Kidney (tissue), 14 donors: ENCODE results near the gene HCRT. TPM values are rescaled to one million over a fixed set of nuclear protein-coding genes. Genes with fewer than 3 reads are reported as not detected.
"Not testable (repeated sequence)": the region's sequence is repeated elsewhere in the genome, so short reads cannot be mapped to it uniquely, and the experiment has no call there.

Experiments used
- DNase-seq, 5 donors: peaks; one replicate each; pipeline ENCODE4 v3.0.0-alpha.2; 2013 to 2020
- FAIRE-seq: peaks from 2 replicates; lab custom pipeline; 2012; peaks lifted over from hg19 to GRCh38; lab: Jason Lieb, UNC
- H3K27ac ChIP-seq, 2 donors: one replicate each; pipeline ENCODE4 v1.7.0; 2013; ENCODE audit warnings: low read depth in 2 of 2, low read length in 2 of 2, inconsistent platforms in 1 of 2
- H3K27me3 ChIP-seq: one replicate; pipeline ENCODE4 v1.7.1; 2013; ENCODE audit warnings: low read length, inconsistent platforms; ENCODE audit not compliant: control insufficient read depth, insufficient read depth
- H3K36me3 ChIP-seq, 3 donors: one replicate each; pipeline versions ENCODE4 v1.7.0 to v1.7.1; 2013; ENCODE audit warnings: low read length in 3 of 3, control low read depth in 1 of 3, inconsistent platforms in 1 of 3; ENCODE audit not compliant: insufficient read depth in 3 of 3, control insufficient read depth in 2 of 3
- H3K4me1 ChIP-seq, 3 donors: one replicate each; pipeline versions ENCODE4 v1.7.0 to v1.7.1; 2013; ENCODE audit warnings: low read length in 3 of 3, inconsistent platforms in 1 of 3, low read depth in 1 of 3; ENCODE audit not compliant: control insufficient read depth in 2 of 3, insufficient read depth in 2 of 3
- H3K4me3 ChIP-seq, 3 donors: one replicate each; pipeline versions ENCODE4 v1.7.0 to v1.8.1; 2013; ENCODE audit warnings: low read length in 3 of 3, control low read depth in 1 of 3, inconsistent platforms in 1 of 3
- H3K9ac ChIP-seq, 3 donors: one replicate each; pipeline versions ENCODE4 v1.7.0 to v1.7.1; 2013; ENCODE audit warnings: low read length in 3 of 3, control low read depth in 1 of 3, inconsistent platforms in 1 of 3
- H3K9me3 ChIP-seq, 3 donors: one replicate each; pipeline versions ENCODE4 v1.7.0 to v1.7.1; 2013; ENCODE audit warnings: low read length in 3 of 3, control low read depth in 1 of 3, inconsistent platforms in 1 of 3; ENCODE audit not compliant: control insufficient read depth in 2 of 3, insufficient read depth in 1 of 3
- intact Hi-C: fragments of 100-400 bp; cut with DNase I; formaldehyde crosslinking; loops from one replicate; pipeline ENCODE4 v1.11.1; 2022
- polyA plus RNA-seq: library from polyadenylated mRNA; stranded (reverse); fragments of 350-450 nt; fragmentation: Illumina TruSeq; extraction: RNeasy Lipid Tissue Mini Kit (QIAGEN cat#74804); gene quantifications from one replicate; pipeline ENCODE4 v1.2.3, GENCODE V29; 2014; ENCODE audit warnings: low read depth, low replicate concordance; ENCODE audit not compliant: insufficient read depth
- total RNA-seq: library from RNA; stranded (reverse); fragmentation: NEBNext Ultra II Directional; extraction: Animal tissue kit (Norgen Biotek cat#: 25700); gene quantifications from one replicate; pipeline ENCODE4 v1.2.1, GENCODE V29; 2021
- TF ChIP-seq, protein P1 (sequence below): IDR thresholded peaks from 3 replicates; pipeline ENCODE4 v1.5.1; 2012; ENCODE audit warnings: mild to moderate bottlenecking, moderate library complexity, borderline replicate concordance; ENCODE audit not compliant: insufficient read depth; ENCODE audit errors: extremely low read depth
- donor health status: control.
- donor health status: control.
- donor health status: control.
- donor health status: control.
- donor health status: control.
- donor health status: DM: yes; HTN: yes; CAD: no.
- donor health status: Normal renal cell carcinoma (clear cell type).

HCRT gene
- total and polyA plus RNA-seq, 2 donors from 2014 or later, result not detected

DNA sequence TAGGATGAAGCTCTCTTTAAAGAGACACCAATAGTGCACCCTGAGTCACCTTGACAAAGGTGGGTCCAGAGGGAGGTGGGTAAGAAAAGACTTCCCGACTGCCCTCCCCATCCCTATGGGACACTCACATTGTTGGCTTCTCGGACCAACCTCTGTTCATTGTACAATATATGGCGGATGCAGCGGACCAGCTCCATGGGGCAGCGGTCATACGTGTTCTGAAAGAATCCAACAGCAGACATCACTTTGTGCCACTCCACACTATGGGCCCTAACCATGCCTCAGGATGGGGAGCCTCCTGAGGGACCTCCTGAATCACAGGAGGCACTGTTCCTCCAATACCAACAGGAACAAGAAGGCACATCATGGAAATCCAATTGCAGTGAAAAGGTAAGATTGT is 39.4 kb upstream of the HCRT start:
- peaks cover 4 to 23% (median 14%) of the 10 kb centered on the region in 3 donors for H3K36me3 ChIP-seq
- H3K27me3 ChIP-seq, result no peaks in the 10 kb centered on the region
- intact Hi-C loops, result no loop called here
- H3K9ac ChIP-seq, result no peak overlapping the region
- TF ChIP-seq, protein P1, sequence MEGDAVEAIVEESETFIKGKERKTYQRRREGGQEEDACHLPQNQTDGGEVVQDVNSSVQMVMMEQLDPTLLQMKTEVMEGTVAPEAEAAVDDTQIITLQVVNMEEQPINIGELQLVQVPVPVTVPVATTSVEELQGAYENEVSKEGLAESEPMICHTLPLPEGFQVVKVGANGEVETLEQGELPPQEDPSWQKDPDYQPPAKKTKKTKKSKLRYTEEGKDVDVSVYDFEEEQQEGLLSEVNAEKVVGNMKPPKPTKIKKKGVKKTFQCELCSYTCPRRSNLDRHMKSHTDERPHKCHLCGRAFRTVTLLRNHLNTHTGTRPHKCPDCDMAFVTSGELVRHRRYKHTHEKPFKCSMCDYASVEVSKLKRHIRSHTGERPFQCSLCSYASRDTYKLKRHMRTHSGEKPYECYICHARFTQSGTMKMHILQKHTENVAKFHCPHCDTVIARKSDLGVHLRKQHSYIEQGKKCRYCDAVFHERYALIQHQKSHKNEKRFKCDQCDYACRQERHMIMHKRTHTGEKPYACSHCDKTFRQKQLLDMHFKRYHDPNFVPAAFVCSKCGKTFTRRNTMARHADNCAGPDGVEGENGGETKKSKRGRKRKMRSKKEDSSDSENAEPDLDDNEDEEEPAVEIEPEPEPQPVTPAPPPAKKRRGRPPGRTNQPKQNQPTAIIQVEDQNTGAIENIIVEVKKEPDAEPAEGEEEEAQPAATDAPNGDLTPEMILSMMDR, result no peak
- no peak overlapping the region for H3K4me3 ChIP-seq
- H3K27ac ChIP-seq, result no peak overlapping the region
- FAIRE-seq, result no peak
- H3K9me3 ChIP-seq, result no peaks in the 10 kb centered on the region
- no peak for DNase-seq
- H3K4me1 ChIP-seq, result no peaks in the 10 kb centered on the region

DNA sequence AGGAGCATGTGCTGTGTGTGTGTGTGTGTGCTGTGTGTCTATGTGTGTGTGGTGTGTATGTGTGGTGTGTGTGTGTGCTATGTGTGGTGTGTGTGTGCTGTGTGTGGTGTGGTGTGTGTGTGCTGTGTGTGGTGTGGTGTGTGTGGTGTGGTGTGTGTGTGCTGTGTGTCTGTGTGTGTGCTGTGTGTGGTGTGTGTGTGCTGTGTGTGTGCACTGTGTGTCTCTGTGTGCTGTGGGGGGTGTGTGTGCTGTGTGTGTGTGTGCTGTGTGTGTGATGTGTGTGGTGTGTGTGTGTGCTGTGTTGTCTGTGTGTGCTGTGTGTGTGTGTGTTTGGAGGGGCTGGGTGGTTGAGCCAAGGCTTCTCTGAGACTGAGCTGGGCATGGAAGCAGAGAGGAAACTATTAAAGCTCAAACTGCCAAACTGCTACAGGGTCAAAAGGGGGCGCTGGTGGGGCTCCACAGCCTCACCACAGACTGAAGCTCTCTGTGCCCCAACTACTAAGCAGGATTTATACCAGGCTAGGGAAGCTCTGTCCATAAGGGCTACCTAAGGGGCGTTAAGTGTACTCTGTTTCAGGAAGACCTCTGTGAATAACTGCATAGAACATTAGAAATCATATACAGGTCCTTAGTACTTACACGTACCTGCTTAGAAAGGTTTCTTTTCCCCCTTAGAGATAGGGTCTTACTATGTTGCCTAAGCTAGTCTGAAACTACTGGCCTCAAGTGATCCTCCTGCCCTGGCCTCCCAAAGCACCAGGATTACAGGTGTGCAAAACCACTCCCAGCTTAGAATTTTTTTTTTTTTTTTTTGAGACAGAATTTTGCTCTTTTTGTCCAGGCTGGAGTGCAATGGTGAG is 36.9 kb upstream of the HCRT start:
- Histone ChIP-seq H3K9me3 (no peaks in the 10 kb centered on the region), H3K36me3 (peaks cover 4 to 25% (median 22%) of the 10 kb centered on the region in 3 donors), H3K4me3 (no peak overlapping the region), H3K9ac (no peak overlapping the region), H3K27ac (no peak overlapping the region), H3K4me1 (no peaks in the 10 kb centered on the region), H3K27me3 (no peaks in the 10 kb centered on the region)
- intact Hi-C loops, result no loop called here
- FAIRE-seq (no peak), DNase-seq (peak in 3 of 5 donors; percentile 19 to 43 (median 26))
- TF ChIP-seq, protein P1, result peak; percentile 55

DNA sequence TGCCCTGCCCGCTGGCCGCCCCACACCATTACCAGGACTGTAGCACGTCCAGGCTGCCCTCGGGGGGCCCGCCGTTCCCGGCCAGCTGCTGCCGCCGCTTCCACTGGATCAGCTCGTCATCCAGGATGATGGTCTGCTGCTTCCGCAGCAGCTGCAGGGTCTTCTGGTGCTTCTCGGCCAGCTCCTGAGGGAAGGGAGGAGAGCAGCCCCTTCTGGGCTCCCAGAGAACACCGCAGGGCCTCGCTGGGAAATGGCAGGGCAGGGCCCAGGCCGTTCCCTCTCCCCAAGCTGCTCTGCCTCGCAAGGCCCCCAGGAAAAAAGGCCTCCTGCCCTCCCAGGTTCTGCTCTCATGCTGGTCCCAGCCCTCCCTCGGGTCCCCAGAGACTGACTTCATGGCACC is 34.0 kb upstream of the HCRT start:
- H3K36me3 ChIP-seq, result peaks cover 4 to 33% (median 27%) of the 10 kb centered on the region in 3 donors
- H3K4me1 ChIP-seq, FAIRE-seq, H3K9me3 ChIP-seq, H3K27me3 ChIP-seq, H3K27ac ChIP-seq, H3K9ac ChIP-seq, DNase-seq, intact Hi-C loops, H3K4me3 ChIP-seq: not testable (repeated sequence)

DNA sequence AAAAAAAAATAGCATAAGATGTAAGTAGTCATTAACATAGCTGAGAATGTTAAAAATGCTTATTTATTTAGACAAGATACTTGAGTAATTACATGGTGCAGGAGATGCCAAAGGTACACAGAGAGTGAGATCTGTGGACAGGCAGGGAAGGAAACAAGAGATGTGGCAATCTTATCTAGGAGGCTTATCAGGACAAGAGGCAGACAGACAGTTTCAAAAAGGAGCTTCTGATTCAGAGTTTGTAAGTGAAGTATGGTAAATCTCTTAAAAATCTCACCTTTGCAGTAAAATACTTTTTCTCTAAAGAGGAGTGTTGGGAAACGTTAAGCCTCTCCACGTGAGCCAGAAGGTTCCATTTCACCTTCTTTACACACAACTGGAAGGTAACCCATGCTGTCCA is 28.9 kb upstream of the HCRT start:
- FAIRE-seq, result no peak
- no peaks in the 10 kb centered on the region for H3K27me3 ChIP-seq
- intact Hi-C loops, result no loop called here
- no peak overlapping the region for H3K9ac ChIP-seq
- DNase-seq, result no peak
- no peak overlapping the region for H3K27ac ChIP-seq
- H3K4me3 ChIP-seq, result no peak overlapping the region
- peaks cover 0 to 40% (median 17%) of the 10 kb centered on the region in 3 donors for H3K36me3 ChIP-seq
- peaks cover 0 to 12% (median 2%) of the 10 kb centered on the region in 3 donors for H3K4me1 ChIP-seq
- H3K9me3 ChIP-seq, result no peaks in the 10 kb centered on the region
- TF ChIP-seq, protein P1, result no peak
